Measurements from ENCODE around the gene OGDH. TPM values are rescaled to one million over a fixed set of nuclear protein-coding genes. Genes with fewer than 3 reads are reported as not detected.

OGDH gene
- total and polyA plus RNA-seq, 10 of the 15 experiments (the other 5 are each of a cell fraction or from before 2014, with no cell fraction given), result 4.1 to 103 (median 48.4) TPM

DNA sequence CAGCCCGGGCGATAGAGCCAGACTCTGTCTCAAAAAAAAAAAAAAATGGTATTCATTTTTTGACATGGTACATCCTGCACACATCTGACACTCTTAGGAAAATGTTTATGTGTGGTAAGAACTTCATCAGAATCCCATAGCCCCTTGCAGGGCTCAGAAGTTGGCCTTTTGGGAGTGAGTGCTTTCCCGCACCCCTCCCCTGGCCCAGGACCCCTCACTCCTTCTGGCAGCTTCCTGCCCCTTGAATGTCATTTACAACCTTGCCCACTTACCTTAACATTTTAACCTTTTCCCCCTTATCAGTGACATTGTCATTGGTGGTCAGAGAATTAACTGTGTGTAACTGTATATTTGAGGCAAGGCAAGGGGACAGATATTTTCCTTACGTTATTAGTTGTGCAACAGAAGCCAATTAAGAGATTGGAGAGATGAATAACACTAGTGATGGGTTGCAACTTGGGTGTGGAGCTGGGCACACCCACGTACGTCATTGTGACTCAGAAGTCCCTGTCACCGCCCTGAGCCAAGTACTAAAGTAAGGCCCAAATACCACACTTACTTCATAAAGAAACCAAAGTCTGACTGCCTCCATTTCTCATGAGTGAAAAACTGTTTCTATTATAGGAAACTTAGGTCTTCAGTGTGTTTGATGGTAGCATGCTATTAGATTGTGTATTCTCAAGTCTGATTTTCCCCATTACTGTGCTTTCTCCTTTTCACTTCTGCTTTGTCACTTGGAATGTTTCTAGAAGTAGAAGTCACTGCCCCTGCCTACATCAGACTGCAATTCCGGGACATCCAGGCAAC lies 31.6 kb downstream of the OGDH start:
- peak; percentile 71 for ATAC-seq
- CTCF ChIA-PET, result interaction anchor here (0.6 to 3.2 kb wide), 14 partner anchors 9 to 285 kb away, joined by 3 to 18 read pairs (median 3); partner anchors contain the start of genes OGDH and ZMIZ2
- BruUV-seq (replicated peaks), result no TSS peak
- intact Hi-C loops (cut with micrococcal nuclease; ENCODE audit: unreplicated experiment) (loop anchor here (1.0 to 10.0 kb wide), 4 partner anchors 31 to 387 kb away; partner anchors contain the start of genes H2AZ2 and OGDH), in situ Hi-C loops (cut with MboI) (no loop called here)
- SMC1A ChIA-PET (ENCODE audit: uncharacterized antibody, unreplicated experiment), result interaction anchor here (0.9 to 10.4 kb wide), 16 partner anchors 7 to 160 kb away, joined by 3 to 106 read pairs (median 7); partner anchors contain the start of gene OGDH
- DNase-seq (ENCODE audit: low read depth, low spot score), result peak; percentile 86
- POLR2A ChIA-PET, result interaction anchor here (0.6 to 9.3 kb wide), 18 partner anchors 9 to 247 kb away, joined by 3 to 95 read pairs (median 5); partner anchors contain the start of genes H2AZ2, OGDH, PURB and TMED4
- no peaks in the 10 kb centered on the region for H3K9me3 ChIP-seq (replicated peaks; ENCODE audit: control insufficient read depth, insufficient read depth, low read length)
- RAD21 ChIA-PET (ENCODE audit: unreplicated experiment), result interaction anchor here (0.6 to 13.2 kb wide), 13 partner anchors 12 to 244 kb away, joined by 3 to 130 read pairs (median 3); partner anchors contain the start of genes H2AZ2, OGDH and ZMIZ2
- H3K27ac ChIP-seq (ENCODE audit: control insufficient read depth, insufficient read depth), result peak overlapping the region; percentile 98
- H3K9ac ChIP-seq (ENCODE audit: control insufficient read depth, insufficient read depth, low read length), result peak overlapping the region; percentile 58
- H3K4me3 ChIP-seq, result peak overlapping the region; percentile 38; the same call in 1 of the 2 replicates
- no peaks in the 10 kb centered on the region for H4K20me1 ChIP-seq (ENCODE audit: control insufficient read depth, insufficient read depth)
- H3K27me3 ChIP-seq (replicated peaks in 1 of 2; ENCODE audit: control insufficient read depth in 2 of 2, insufficient read depth in 2 of 2, low read length in 1 of 2), result no peaks in the 10 kb centered on the region
- FAIRE-seq, result peak; percentile 87
- H3K36me3 ChIP-seq (ENCODE audit: control insufficient read depth in 2 of 2, insufficient read depth in 2 of 2, low read length in 1 of 2), result no peaks in the 10 kb centered on the region; a peak in 1 of 4 replicates
- peak overlapping the region; percentile 46 for H3K4me2 ChIP-seq (ENCODE audit: control insufficient read depth, insufficient read depth)
- 4% methylated on average over 8 of the region's 8 CpGs for WGBS (ENCODE audit: insufficient coverage, insufficient replicate concordance, low lambda C conversion rate, missing lambda C conversion rate)
- H3K4me1 ChIP-seq (ENCODE audit: control insufficient read depth, insufficient read depth, low read length), result peaks cover 64% of the 10 kb centered on the region
- H3K79me2 ChIP-seq (ENCODE audit: control insufficient read depth, insufficient read depth, low read length), result peaks cover 26% of the 10 kb centered on the region
- no peak overlapping the region; the same call in 1 of the 2 replicates for H2AFZ ChIP-seq (ENCODE audit: control insufficient read depth, low read depth, low read length)
- TF ChIP-seq PRDM15 (CRISPR knock-in tag; IDR thresholded peaks at IDR 0.05), result no peak
- no peak for TF ChIP-seq KLF5 (IDR thresholded peaks at IDR 0.05; ENCODE audit: partially characterized antibody)
- peak; percentile 65 for TF ChIP-seq BCL11A (IDR thresholded peaks at IDR 0.05; ENCODE audit: low read depth, low read length)
- TF ChIP-seq PAX8 (IDR thresholded peaks at IDR 0.05), result peak; percentile 67; the same call in 1 of the 2 replicates
- no peak for TF ChIP-seq NRF1 (conservative IDR thresholded peaks at IDR 0.05; ENCODE audit: low read depth, low read length)
- TF ChIP-seq FOXM1 (IDR thresholded peaks at IDR 0.05; ENCODE audit: low read depth, low read length), result peak; percentile 83; the same call in 1 of the 2 replicates
- no peak for TF ChIP-seq IRF3 (IDR thresholded peaks at IDR 0.05)
- no peak for TF ChIP-seq EGR1 (IDR thresholded peaks at IDR 0.05; ENCODE audit: borderline replicate concordance in 1 of 2, low read depth in 2 of 2, low read length in 2 of 2)
- no peak; the same call in 1 of the 2 replicates for TF ChIP-seq RCOR1 (conservative IDR thresholded peaks at IDR 0.05; ENCODE audit: low read depth, low read length)
- TF ChIP-seq IRF4 (IDR thresholded peaks at IDR 0.05; ENCODE audit: low read depth, low read length), result peak; percentile 42; the same call in 1 of the 2 replicates
- TF ChIP-seq BRCA1 (IDR thresholded peaks at IDR 0.05; ENCODE audit: low read depth, low read length), result no peak
- peak; percentile 97 for TF ChIP-seq MTA2 (IDR thresholded peaks at IDR 0.05; ENCODE audit: low read depth)
- TF ChIP-seq TCF12 (IDR thresholded peaks at IDR 0.05; ENCODE audit: low read depth, low read length), result no peak
- TF ChIP-seq NR2C2 (IDR thresholded peaks at IDR 0.05; ENCODE audit: borderline replicate concordance, control insufficient read depth, insufficient read length, low read depth), result no peak
- TF ChIP-seq SMAD1 (IDR thresholded peaks at IDR 0.05; ENCODE audit: low read depth, partially characterized antibody), result peak; percentile 63
- TF ChIP-seq SIN3A (IDR thresholded peaks at IDR 0.05; ENCODE audit: low read depth, low read length), result no peak
- TF ChIP-seq, protein P1, sequence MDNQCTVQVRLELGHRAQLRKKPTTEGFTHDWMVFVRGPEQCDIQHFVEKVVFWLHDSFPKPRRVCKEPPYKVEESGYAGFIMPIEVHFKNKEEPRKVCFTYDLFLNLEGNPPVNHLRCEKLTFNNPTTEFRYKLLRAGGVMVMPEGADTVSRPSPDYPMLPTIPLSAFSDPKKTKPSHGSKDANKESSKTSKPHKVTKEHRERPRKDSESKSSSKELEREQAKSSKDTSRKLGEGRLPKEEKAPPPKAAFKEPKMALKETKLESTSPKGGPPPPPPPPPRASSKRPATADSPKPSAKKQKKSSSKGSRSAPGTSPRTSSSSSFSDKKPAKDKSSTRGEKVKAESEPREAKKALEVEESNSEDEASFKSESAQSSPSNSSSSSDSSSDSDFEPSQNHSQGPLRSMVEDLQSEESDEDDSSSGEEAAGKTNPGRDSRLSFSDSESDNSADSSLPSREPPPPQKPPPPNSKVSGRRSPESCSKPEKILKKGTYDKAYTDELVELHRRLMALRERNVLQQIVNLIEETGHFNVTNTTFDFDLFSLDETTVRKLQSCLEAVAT (IDR thresholded peaks at IDR 0.05), result peak; percentile 28; the same call in 1 of the 2 replicates
